H1 (cell line): Measurements from ENCODE around the gene ABCB7. TPM values are rescaled to one million over a fixed set of nuclear protein-coding genes. Genes with fewer than 3 reads are reported as not detected.

Experiments
- CTCF ChIA-PET: fragments of 300-600 bp; sonication (Branson Sonifier 250); formaldehyde crosslinking; loops from one replicate; lab custom pipeline; 2021; ENCODE audit not compliant: partially characterized antibody; lab: Charles Lee
- POLR2A ChIA-PET: fragments of 300-600 bp; sonication (Branson Sonifier 250); formaldehyde crosslinking; loops from one replicate; lab custom pipeline; 2021; ENCODE audit warnings: inconsistent platforms; ENCODE audit not compliant: partially characterized antibody; lab: Charles Lee
- DNase-seq, 2 experiments: peaks; one replicate each; pipeline versions ENCODE4 v3.0.0 to v3.0.0-alpha.2; 2010 to 2022; ENCODE audit warnings: low spot score in 2 of 2, low read depth in 1 of 2, mixed read lengths in 1 of 2
- FAIRE-seq: peaks from 2 replicates; lab custom pipeline; 2011; peaks lifted over from hg19 to GRCh38; lab: Jason Lieb, UNC
- H2AFZ ChIP-seq: 2 replicates; pipeline ENCODE4 v1.8.1; 2012; ENCODE audit warnings: low read length, inconsistent platforms
- H2AK5ac ChIP-seq: 2 replicates; pipeline ENCODE4 v1.6.1; 2013; ENCODE audit warnings: low read depth, low read length
- H2BK120ac ChIP-seq: replicated peaks from 2 replicates; pipeline ENCODE3; 2013; ENCODE audit warnings: low read depth, low read length, inconsistent platforms
- H2BK12ac ChIP-seq: 2 replicates; pipeline ENCODE4 v1.6.1; 2013; ENCODE audit warnings: low read depth, low read length
- H2BK15ac ChIP-seq: 2 replicates; pipeline ENCODE4 v1.6.1; 2013; ENCODE audit warnings: low read length
- H2BK20ac ChIP-seq: 2 replicates; pipeline ENCODE4 v1.6.1; 2013; ENCODE audit warnings: low read length
- H2BK5ac ChIP-seq: 2 replicates; pipeline ENCODE4 v1.6.1; 2013; ENCODE audit warnings: low read depth, low read length
- H3K14ac ChIP-seq: 2 replicates; pipeline ENCODE4 v1.6.1; 2013; ENCODE audit warnings: inconsistent platforms; ENCODE audit not compliant: insufficient read length
- H3K18ac ChIP-seq: 2 replicates; pipeline ENCODE4 v1.6.1; 2013; ENCODE audit warnings: low read length; ENCODE audit errors: extremely low read depth
- H3K23ac ChIP-seq: 2 replicates; pipeline ENCODE4 v1.6.1; 2013; ENCODE audit warnings: inconsistent platforms; ENCODE audit not compliant: insufficient read length
- H3K23me2 ChIP-seq: 2 replicates; pipeline ENCODE4 v1.6.1; 2013; ENCODE audit warnings: low read depth, low read length
- H3K27ac ChIP-seq: 2 replicates; pipeline ENCODE4 v1.6.1; 2011; ENCODE audit warnings: low read depth, low read length, inconsistent platforms
- H3K27me3 ChIP-seq, 4 experiments: replicated peaks in 1 of 4; 1 replicate in 1 of 4; 2 replicates in 3 of 4; pipeline versions ENCODE4 v1.6.1 to v1.8.1; 2011 to 2013; ENCODE audit warnings: low read length in 3 of 4, mild to moderate bottlenecking in 3 of 4, inconsistent platforms in 2 of 4, mixed read lengths in 2 of 4, moderate library complexity in 1 of 4; ENCODE audit not compliant: control insufficient read depth in 3 of 4, insufficient read depth in 3 of 4; ENCODE audit errors: extremely low read depth in 1 of 4
- H3K36me3 ChIP-seq, 4 experiments: 2 replicates each; pipeline versions ENCODE4 v1.6.1 to v1.8.1; 2011 to 2013; ENCODE audit warnings: mild to moderate bottlenecking in 4 of 4, low read length in 3 of 4, moderate library complexity in 2 of 4, control low read depth in 1 of 4, inconsistent platforms in 1 of 4; ENCODE audit not compliant: insufficient read depth in 4 of 4, control insufficient read depth in 2 of 4
- H3K4ac ChIP-seq: replicated peaks from 2 replicates; pipeline ENCODE3; 2013; ENCODE audit warnings: low read length, low read depth, mixed read lengths, inconsistent platforms; ENCODE audit not compliant: insufficient read length
- H3K4me1 ChIP-seq, 4 experiments: replicated peaks in 1 of 4; 1 replicate in 1 of 4; 2 replicates in 3 of 4; pipeline versions ENCODE4 v1.6.1 to v1.8.1; 2011 to 2013; ENCODE audit warnings: low read length in 3 of 4, inconsistent platforms in 2 of 4, mixed read lengths in 1 of 4; ENCODE audit not compliant: insufficient read depth in 4 of 4, control insufficient read depth in 3 of 4
- H3K4me2 ChIP-seq, 2 experiments: 2 replicates each; pipeline versions ENCODE4 v1.6.1 to v1.8.1; 2011 to 2013; ENCODE audit warnings: low read depth in 2 of 2, low read length in 2 of 2, control low read depth in 1 of 2, inconsistent platforms in 1 of 2, mild to moderate bottlenecking in 1 of 2; ENCODE audit not compliant: insufficient read depth in 1 of 2
- H3K4me3 ChIP-seq, 4 experiments: fragments of 200-600, 300-600 bp in 1 of 4; sonication (generic), shearing (Covaris generic), sonication (Bioruptor Twin) in 1 of 4; 2 replicates each; pipeline versions ENCODE4 v1.5.1 to v1.8.1; 2011 to 2016; ENCODE audit warnings: low read length in 4 of 4, low read depth in 3 of 4, control low read depth in 2 of 4, inconsistent platforms in 2 of 4, mild to moderate bottlenecking in 2 of 4, mixed read lengths in 1 of 4, moderate library complexity in 1 of 4; ENCODE audit not compliant: insufficient read depth in 2 of 4; ENCODE audit errors: extremely low read depth in 1 of 4
- H3K56ac ChIP-seq: replicated peaks from 2 replicates; pipeline ENCODE3; 2013; ENCODE audit warnings: low read depth, mild to moderate bottlenecking, mixed read lengths, low read length, inconsistent platforms; ENCODE audit not compliant: insufficient read length
- H3K79me1 ChIP-seq: 2 replicates; pipeline ENCODE4 v1.6.1; 2013; ENCODE audit warnings: low read depth, low read length, control low read depth
- H3K79me2 ChIP-seq, 2 experiments: 2 replicates each; pipeline versions ENCODE4 v1.6.1 to v1.8.1; 2012 to 2013; ENCODE audit warnings: low read length in 2 of 2, mild to moderate bottlenecking in 2 of 2, inconsistent platforms in 1 of 2; ENCODE audit not compliant: insufficient read depth in 2 of 2, control insufficient read depth in 1 of 2
- H3K9ac ChIP-seq, 4 experiments: replicated peaks in 1 of 4; 1 replicate in 1 of 4; 2 replicates in 3 of 4; pipeline versions ENCODE4 v1.6.1 to v1.8.1; 2011 to 2013; ENCODE audit warnings: low read depth in 3 of 4, low read length in 3 of 4, control low read depth in 2 of 4, mild to moderate bottlenecking in 2 of 4, moderate library complexity in 2 of 4, inconsistent platforms in 1 of 4; ENCODE audit errors: extremely low read depth in 1 of 4
- H3K9me3 ChIP-seq, 2 experiments: 2 replicates each; pipeline versions ENCODE4 v1.6.1 to v1.8.1; 2012 to 2013; ENCODE audit warnings: mild to moderate bottlenecking in 2 of 2, moderate library complexity in 2 of 2, control low read depth in 1 of 2, inconsistent platforms in 1 of 2, low read depth in 1 of 2, low read length in 1 of 2, mixed read lengths in 1 of 2; ENCODE audit not compliant: insufficient read depth in 2 of 2
- H4K20me1 ChIP-seq, 2 experiments: replicated peaks in 1 of 2; 2 replicates each; pipeline versions ENCODE3 to v1.8.1; 2011 to 2013; ENCODE audit warnings: inconsistent platforms in 2 of 2, low read length in 2 of 2, mild to moderate bottlenecking in 1 of 2; ENCODE audit not compliant: insufficient read depth in 2 of 2, control insufficient read depth in 1 of 2
- H4K5ac ChIP-seq: 2 replicates; pipeline ENCODE4 v1.6.1; 2013; ENCODE audit warnings: low read length, low read depth, mixed read lengths, inconsistent platforms; ENCODE audit not compliant: insufficient read length
- H4K8ac ChIP-seq: 2 replicates; pipeline ENCODE4 v1.8.0; 2013; ENCODE audit warnings: mild to moderate bottlenecking, moderate library complexity, low read length, inconsistent platforms; ENCODE audit not compliant: insufficient read depth; ENCODE audit errors: extremely low read depth
- H4K91ac ChIP-seq: replicated peaks from 2 replicates; pipeline ENCODE3; 2013; ENCODE audit warnings: low read length, mixed read lengths, inconsistent platforms; ENCODE audit not compliant: insufficient read length
- BCL11A ChIP-seq, 2 experiments: IDR thresholded peaks; one replicate each; pipeline ENCODE4 v1.6.1; 2011; ENCODE audit warnings: low read depth in 2 of 2, low read length in 2 of 2, mild to moderate bottlenecking in 2 of 2
- BRCA1 ChIP-seq: IDR thresholded peaks from 2 replicates; pipeline ENCODE4 v1.6.1; 2012; ENCODE audit warnings: low read depth, low read length, improper control_type of control experiment
- CBX8 ChIP-seq: fragments of 300-800, 300-1000 bp; sonication (generic); IDR thresholded peaks from 2 replicates; pipeline ENCODE4 v1.7.1; 2016; ENCODE audit warnings: low read depth, low read length, borderline replicate concordance
- CHD2 ChIP-seq: IDR thresholded peaks from 2 replicates; pipeline ENCODE4 v1.6.1; 2012; ENCODE audit warnings: low read length, improper control_type of control experiment
- CTBP2 ChIP-seq: IDR thresholded peaks from 2 replicates; pipeline ENCODE4 v1.7.0; 2011; ENCODE audit warnings: borderline replicate concordance, mild to moderate bottlenecking, moderate library complexity, mixed read lengths, low read length; ENCODE audit not compliant: insufficient read depth, insufficient read length
- GTF2F1 ChIP-seq: IDR thresholded peaks from 2 replicates; pipeline ENCODE4 v1.6.1; 2012; ENCODE audit warnings: low read depth, low read length, improper control_type of control experiment, borderline replicate concordance
- JUN ChIP-seq: IDR thresholded peaks from 2 replicates; pipeline ENCODE4 v1.6.1; 2011; ENCODE audit warnings: low read depth, mild to moderate bottlenecking, improper control_type of control experiment, low read length
- KDM5A ChIP-seq: fragments of 200-600 bp; IDR thresholded peaks from 2 replicates; pipeline ENCODE4 v1.7.1; 2012; ENCODE audit warnings: mild to moderate bottlenecking, low read length, inconsistent platforms, mixed read lengths
- NANOG ChIP-seq: IDR thresholded peaks from 2 replicates; pipeline ENCODE4 v1.6.1; 2011; ENCODE audit warnings: low read length, low read depth, mild to moderate bottlenecking, inconsistent platforms; ENCODE audit not compliant: insufficient read depth, poor library complexity, severe bottlenecking
- PHF8 ChIP-seq: fragments of 200-600 bp; sonication (generic); conservative IDR thresholded peaks from 2 replicates; pipeline ENCODE4 v1.7.1; 2012; ENCODE audit warnings: low read depth, mild to moderate bottlenecking, inconsistent platforms, low read length, moderate library complexity
- RFX5 ChIP-seq: IDR thresholded peaks from 2 replicates; pipeline ENCODE4 v1.6.1; 2011; ENCODE audit warnings: low read depth, low read length, improper control_type of control experiment, borderline replicate concordance
- SIN3A ChIP-seq, 2 experiments: IDR thresholded peaks in 1 of 2; conservative IDR thresholded peaks in 1 of 2; 2 replicates each; pipeline ENCODE4 v1.6.1; 2011 to 2012; ENCODE audit warnings: low read length in 2 of 2, improper control_type of control experiment in 1 of 2, low read depth in 1 of 2, mild to moderate bottlenecking in 1 of 2
- SIRT6 ChIP-seq: IDR thresholded peaks from one replicate; pipeline ENCODE4 v1.7.1; 2012; ENCODE audit warnings: low read length, inconsistent platforms
- TAF1 ChIP-seq: IDR thresholded peaks from 2 replicates; pipeline ENCODE4 v1.6.1; 2011; ENCODE audit warnings: mild to moderate bottlenecking, low read depth, low read length
- TAF7 ChIP-seq: optimal IDR thresholded peaks from 2 replicates; pipeline ENCODE3; 2011; ENCODE audit warnings: low read depth, mild to moderate bottlenecking, inconsistent platforms, low read length, moderate library complexity, borderline replicate concordance
- WGBS, 2 experiments: shearing (Covaris generic) in 1 of 2; methylation state at CpG; one replicate each; pipeline versions ENCODE4 v1.1.6 to v1.1.7; 2013 to 2015; ENCODE audit warnings: low lambda C conversion rate in 2 of 2, mixed read lengths in 2 of 2, inconsistent platforms in 1 of 2, low coverage in 1 of 2, missing lambda C conversion rate in 1 of 2; ENCODE audit not compliant: insufficient replicate concordance in 2 of 2, insufficient coverage in 1 of 2, insufficient read length in 1 of 2; ENCODE audit errors: extremely low coverage in 1 of 2, missing lambda C conversion rate in 1 of 2; 5-methylcytosine and 5-hydroxymethylcytosine counted together
- polyA plus RNA-seq, 7 experiments: library from polyadenylated mRNA; depleted of rRNA in 3 of 7; stranded (reverse) in 5 of 7; unstranded in 2 of 7; fragments of >200 nt in 5 of 7; fragments of 200-250 nt in 2 of 7; gene quantifications; 1 replicate in 5 of 7; 2 replicates in 1 of 7; 4 replicates in 1 of 7; pipeline versions ENCODE4 v1.2.1 to v1.2.3, GENCODE V29; 2011 to 2013; ENCODE audit warnings: missing spikeins in 2 of 7, mixed read lengths in 2 of 7
- total RNA-seq: library from RNA; stranded (reverse); fragmentation: NEBNext Ultra II Directional; extraction: Animal tissue kit (Norgen Biotek cat#: 25700); gene quantifications from 2 replicates; pipeline ENCODE4 v1.2.1, GENCODE V29; 2021

Gene ABCB7
- total and polyA plus RNA-seq, 2 of the 8 experiments (the other 6 are each of a cell fraction or from before 2014, with no cell fraction given) = 24.3 to 43.3 TPM

- Histone ChIP-seq H3K18ac (no peak overlapping the region), H3K4me1 (no peaks in the 10 kb centered on the region), H3K4me3 (no peak overlapping the region), H4K91ac (no peak overlapping the region), H3K9ac (no peak overlapping the region), H3K79me2 (no peaks in the 10 kb centered on the region), H3K23me2 (no peaks in the 10 kb centered on the region), H2BK5ac (no peak overlapping the region), H3K4me2 (no peak overlapping the region), H2AFZ (no peak overlapping the region), H3K27me3 (no peaks in the 10 kb centered on the region), H4K8ac (no peak overlapping the region), H3K36me3 (no peaks in the 10 kb centered on the region; a peak in 2 of 8 replicates), H2AK5ac (no peak overlapping the region), H3K56ac (no peak overlapping the region), H2BK15ac (no peak overlapping the region), H3K4ac (no peak overlapping the region), H4K5ac (no peak overlapping the region), H2BK12ac (no peak overlapping the region), H3K14ac (no peak overlapping the region), H3K27ac (no peak overlapping the region), H3K23ac (no peak overlapping the region), H3K79me1 (no peaks in the 10 kb centered on the region), H3K9me3 (no peaks in the 10 kb centered on the region), H2BK20ac (no peak overlapping the region), H4K20me1 (no peaks in the 10 kb centered on the region), H2BK120ac (no peak overlapping the region)
- 90% methylated on average over 2 of the region's 2 CpGs; no CpG with 5 or more reads in 1 of the 2 experiments for WGBS, 2 experiments
- ChIA-PET CTCF (no interaction called here), POLR2A (interaction anchor here (0.9 kb wide), 1 partner anchor 17 kb away, joined by 3 read pairs; no protein-coding TSS in a partner anchor)
- DNase-seq (no peak), FAIRE-seq (no peak)
- TF ChIP-seq BRCA1 = no peak
- no peak for TF ChIP-seq TAF7
- no peak for TF ChIP-seq SIRT6
- TF ChIP-seq NANOG = no peak
- no peak for TF ChIP-seq JUN
- no peak for TF ChIP-seq CBX8
- no peak for TF ChIP-seq PHF8
- TF ChIP-seq BCL11A (IDR thresholded peaks at IDR 0.05; ENCODE audit: low read depth in 2 of 2, low read length in 2 of 2) = no peak
- no peak for TF ChIP-seq SIN3A (conservative IDR thresholded peaks at IDR 0.05 in 1 of 2, IDR thresholded peaks at IDR 0.05 in 1 of 2; ENCODE audit: low read depth in 1 of 2, low read length in 2 of 2)
- TF ChIP-seq RFX5 = no peak
- TF ChIP-seq CHD2 = no peak
- TF ChIP-seq TAF1 = no peak
- no peak for TF ChIP-seq CTBP2
- TF ChIP-seq GTF2F1 = no peak
- no peak for TF ChIP-seq KDM5A
These were observed 88.2 kb downstream of the ABCB7 start for GRCh38 chrX:75067931-75068330.
